ENCODE data around the gene ANO5. TPM values are rescaled to one million over a fixed set of nuclear protein-coding genes. Genes with fewer than 3 reads are reported as not detected.

The ANO5 gene
- total RNA-seq, 2 experiments from 2014 or later, result 0.12 TPM

GRCh38 chr11:22331771-22332170 lies 138.9 kb downstream of the ANO5 start:
- DNase-seq, result no peak
- POLR2A ChIA-PET, result no interaction called here
- no peak overlapping the region for H3K27ac Mint-ChIP-seq
- no peaks in the 10 kb centered on the region for H3K4me1 Mint-ChIP-seq
- H3K27me3 Mint-ChIP-seq, result no peaks in the 10 kb centered on the region
- no peak overlapping the region for H3K4me3 Mint-ChIP-seq
- CTCF ChIA-PET, result no interaction called here
- no peaks in the 10 kb centered on the region for H3K36me3 Mint-ChIP-seq (ENCODE audit: low read depth)
- no peaks in the 10 kb centered on the region for H3K9me3 Mint-ChIP-seq

Other genes with a start within 250 kb of the ANO5 start
- not detected for gene SLC17A6, start 145.3 kb downstream of the ANO5 start, total RNA-seq